Measurements from ENCODE around the gene CDKL5.

Gene CDKL5

GRCh38 chrX:18654875-18655836 lies 229.7 kb downstream of the CDKL5 start:
- no peak for DNase-seq

GRCh38 chrX:18661273-18661672 lies 235.9 kb downstream of the CDKL5 start:
- DNase-seq = no peak

DNA sequence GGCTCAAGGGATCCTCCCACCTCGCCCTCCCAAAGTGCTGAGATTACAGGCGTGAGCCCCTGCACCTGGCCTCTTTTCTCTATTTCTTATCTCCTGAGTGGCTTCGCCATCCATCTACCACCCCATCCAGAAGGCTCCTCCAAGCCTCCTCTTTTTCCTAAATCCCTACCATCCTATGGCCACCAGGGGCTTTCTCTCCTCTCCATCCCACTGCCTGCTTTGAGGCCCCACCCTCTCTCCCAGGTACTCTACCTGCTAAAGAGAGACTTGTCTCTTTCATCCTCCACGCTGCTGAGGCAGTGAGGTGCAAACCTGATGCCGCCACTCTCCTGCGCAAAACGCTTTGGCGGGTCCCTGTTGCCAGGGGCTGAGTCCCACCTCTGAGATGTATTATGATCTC lies 239.5 kb downstream of the CDKL5 start:
- DNase-seq = no peak

GRCh38 chrX:18666614-18667013 lies 241.2 kb downstream of the CDKL5 start:
- DNase-seq = no peak

GRCh38 chrX:18668071-18668835 lies 242.8 kb downstream of the CDKL5 start:
- no peak for DNase-seq

DNA sequence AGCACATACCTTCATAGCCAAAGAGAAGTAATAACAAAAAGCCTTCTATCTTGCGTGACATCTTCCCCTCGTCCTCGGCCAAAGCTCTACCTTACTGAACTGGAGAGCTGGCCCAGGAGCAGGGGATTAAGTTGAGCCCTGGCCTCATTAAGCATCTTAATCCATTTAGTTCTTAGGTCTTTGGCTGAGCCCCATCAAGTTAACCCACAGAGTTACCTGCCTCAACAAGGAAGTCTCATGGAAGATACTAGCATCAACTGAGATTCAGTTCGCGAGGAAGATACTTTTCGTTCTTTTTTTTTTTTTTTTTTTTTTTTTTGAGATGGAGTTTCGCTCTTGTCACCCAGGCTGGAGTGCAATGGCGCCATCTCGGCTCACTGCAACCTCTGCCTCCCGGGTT lies 246.6 kb downstream of the CDKL5 start, which contains the start of gene RS1:
Gene RS1 (minus strand): TSS at position 101 of the 400 bp plus-strand sequence. CDS start 40 bp downstream, at position 61.
- DNase-seq = no peak

DNA sequence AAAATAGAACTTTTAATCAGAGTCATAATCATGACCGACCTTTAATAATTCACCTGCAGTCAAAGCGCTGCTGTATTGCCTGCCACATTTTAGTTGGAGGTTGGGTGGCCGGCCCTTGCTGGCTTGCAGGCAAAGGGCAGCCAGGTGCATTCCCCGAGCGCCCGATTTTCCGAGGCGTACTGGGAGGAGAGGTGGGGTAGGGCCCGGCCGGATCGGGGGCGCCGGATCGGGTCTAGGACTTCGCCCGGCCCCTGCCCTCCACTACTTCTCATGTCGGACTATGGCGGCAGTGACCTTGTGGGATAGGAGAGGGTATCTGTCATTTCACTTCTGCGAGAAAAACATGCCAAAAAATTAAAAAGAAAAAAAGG lies 249.0 kb downstream of the CDKL5 start:
- no peak for DNase-seq

- peak; percentile 48 for DNase-seq
Measured at GRCh38 chrX:18674788-18675735, 249.7 kb downstream of the CDKL5 start.

GRCh38 chrX:18676050-18676449 lies 250.6 kb downstream of the CDKL5 start:
- no peak for DNase-seq

GRCh38 chrX:18676470-18676869 lies 251.1 kb downstream of the CDKL5 start:
- DNase-seq = no peak

- no peak for DNase-seq
Measured at GRCh38 chrX:18677161-18677869, 251.9 kb downstream of the CDKL5 start.

- no peak for DNase-seq
Measured at GRCh38 chrX:18681996-18682395, 256.6 kb downstream of the CDKL5 start.

- DNase-seq = no peak
Measured at GRCh38 chrX:18682979-18683387, 257.6 kb downstream of the CDKL5 start.

GRCh38 chrX:18687856-18688495 lies 262.6 kb downstream of the CDKL5 start:
- DNase-seq = no peak

DNA sequence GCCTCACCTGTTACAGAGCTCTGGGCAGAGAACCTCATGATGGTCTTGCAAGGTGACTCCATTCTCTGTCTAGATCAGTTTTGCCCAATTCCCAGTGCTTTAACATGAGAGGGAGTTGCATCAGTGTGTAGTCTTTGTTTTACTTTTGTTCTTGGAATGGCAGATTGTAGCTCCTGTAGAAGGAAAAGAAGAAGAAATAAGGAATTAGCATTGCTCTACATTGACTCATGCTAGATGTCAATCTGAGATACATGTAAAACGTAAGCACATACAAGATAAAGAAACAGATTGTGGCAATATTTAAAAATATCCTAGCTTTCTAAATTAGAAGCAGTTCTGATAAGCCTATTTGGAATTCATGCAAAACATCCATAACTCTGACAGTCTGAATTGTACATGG lies 266.0 kb downstream of the CDKL5 start:
- no peak for DNase-seq

GRCh38 chrX:18692541-18692940 lies 267.1 kb downstream of the CDKL5 start:
- DNase-seq = no peak

- DNase-seq = no peak
Measured at GRCh38 chrX:18696653-18697052, 271.2 kb downstream of the CDKL5 start.

GRCh38 chrX:18698737-18699650 lies 273.6 kb downstream of the CDKL5 start:
- DNase-seq = no peak

GRCh38 chrX:18701621-18702361 lies 276.4 kb downstream of the CDKL5 start:
- DNase-seq = no peak
